ENCODE data around the gene KCNJ18.

- no peak for TF ChIP-seq POLR2A (IDR thresholded peaks at IDR 0.05)
- no peak for TF ChIP-seq POLR2AphosphoS5 (IDR thresholded peaks at IDR 0.05)
- no peak for TF ChIP-seq EP300 (IDR thresholded peaks at IDR 0.05)
- no peak for TF ChIP-seq CTCF (IDR thresholded peaks at IDR 0.05)
Observed at GRCh38 chr17:21676281-21677111, 15.8 kb upstream of the KCNJ18 start.
